GM18526 (cell line): ENCODE data around the gene PLAGL1.

Experiments used
- POLR2A ChIP-seq: IDR thresholded peaks from 3 replicates; pipeline ENCODE4 v1.6.1; 2011; ENCODE audit not compliant: insufficient read length; ENCODE audit errors: extremely low read depth

Gene PLAGL1

GRCh38 chr6:143936778-143937667 is 71.0 kb downstream of the PLAGL1 start:
- no peak for TF ChIP-seq POLR2A

GRCh38 chr6:143936347-143936746 is 71.7 kb downstream of the PLAGL1 start:
- TF ChIP-seq POLR2A, result no peak

- TF ChIP-seq POLR2A, result no peak
Observed at GRCh38 chr6:143934867-143935266, 73.2 kb downstream of the PLAGL1 start.

- no peak for TF ChIP-seq POLR2A
Observed at GRCh38 chr6:143934331-143934730, 73.7 kb downstream of the PLAGL1 start.

- TF ChIP-seq POLR2A, result no peak
Observed at GRCh38 chr6:143929975-143930374, 78.1 kb downstream of the PLAGL1 start.

GRCh38 chr6:143928853-143929252 is 79.2 kb downstream of the PLAGL1 start:
- no peak for TF ChIP-seq POLR2A

- TF ChIP-seq POLR2A, result no peak
Observed at GRCh38 chr6:143912671-143913070, 95.4 kb downstream of the PLAGL1 start.

- TF ChIP-seq POLR2A, result no peak
Observed at GRCh38 chr6:143911028-143911427, 97.0 kb downstream of the PLAGL1 start.

GRCh38 chr6:143902827-143903226 is 105.2 kb downstream of the PLAGL1 start:
- TF ChIP-seq POLR2A, result no peak

GRCh38 chr6:143901885-143902750 is 105.9 kb downstream of the PLAGL1 start:
- TF ChIP-seq POLR2A, result no peak

GRCh38 chr6:143900358-143900757 is 107.7 kb downstream of the PLAGL1 start:
- TF ChIP-seq POLR2A, result no peak

GRCh38 chr6:143896126-143896860 is 111.8 kb downstream of the PLAGL1 start:
- no peak for TF ChIP-seq POLR2A

GRCh38 chr6:143894655-143895054 is 113.4 kb downstream of the PLAGL1 start:
- TF ChIP-seq POLR2A, result no peak
